HFF-Myc (cell line): Measurements from ENCODE around the gene DUSP3.

Experiments used
- DNase-seq: peaks from one replicate; pipeline ENCODE4 v3.0.0-alpha.2; 2011; ENCODE audit warnings: low read depth; ENCODE audit errors: extremely low read depth
- H3K4me3 ChIP-seq: replicated peaks from 2 replicates; pipeline ENCODE4 v1.5.1; 2011; ENCODE audit warnings: low read depth, mild to moderate bottlenecking, control low read depth, low read length
- CTCF ChIP-seq: IDR thresholded peaks from 2 replicates; pipeline ENCODE4 v1.5.1; 2012; ENCODE audit warnings: mild to moderate bottlenecking, low read depth, low read length, control low read depth; ENCODE audit errors: missing control alignments

The DUSP3 gene

GRCh38 chr17:43757171-43757660, 21.6 kb downstream of the DUSP3 start:
- no peak for DNase-seq
- no peak overlapping the region for H3K4me3 ChIP-seq
- TF ChIP-seq CTCF: no peak

GRCh38 chr17:43756201-43756600, 22.6 kb downstream of the DUSP3 start:
- TF ChIP-seq CTCF: no peak
- H3K4me3 ChIP-seq: no peak overlapping the region
- DNase-seq: no peak

- TF ChIP-seq CTCF: no peak
- no peak for DNase-seq
- no peak overlapping the region for H3K4me3 ChIP-seq
These were observed 23.3 kb downstream of the DUSP3 start for GRCh38 chr17:43755389-43755875.

DNA sequence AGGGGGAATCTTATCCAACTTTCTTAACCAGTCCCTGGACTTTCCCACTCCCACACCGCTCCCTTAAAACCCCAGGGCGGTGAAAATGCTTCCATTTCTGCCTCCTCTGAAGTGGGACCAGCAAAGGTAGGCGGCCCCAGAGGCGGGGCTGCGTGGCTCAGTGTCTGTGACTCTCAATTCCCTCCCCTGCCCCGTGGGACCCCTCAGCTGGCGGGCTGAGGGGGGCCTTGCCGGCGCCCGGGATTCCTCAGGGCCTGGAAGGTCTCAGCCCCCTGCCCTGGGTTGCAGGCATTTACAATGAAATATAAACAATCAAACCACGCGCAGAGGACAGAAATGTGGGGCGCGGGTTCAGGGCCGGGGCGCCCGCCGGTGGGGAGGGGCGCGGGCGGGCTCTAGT, 23.8 kb downstream of the DUSP3 start:
- no peak for DNase-seq
- H3K4me3 ChIP-seq: no peak overlapping the region
- no peak for TF ChIP-seq CTCF

- DNase-seq: no peak
- H3K4me3 ChIP-seq: no peak overlapping the region
- no peak for TF ChIP-seq CTCF
These were observed 25.2 kb downstream of the DUSP3 start for GRCh38 chr17:43753493-43754129.

- no peak overlapping the region for H3K4me3 ChIP-seq
- no peak for TF ChIP-seq CTCF
- DNase-seq: no peak
These were observed 28.6 kb downstream of the DUSP3 start for GRCh38 chr17:43750153-43750552.

- no peak for TF ChIP-seq CTCF
- no peak for DNase-seq
- H3K4me3 ChIP-seq: no peak overlapping the region
These were observed 33.2 kb downstream of the DUSP3 start for GRCh38 chr17:43745541-43745940.
